ENCODE results near the gene MT1H.
"Not testable (repeated sequence)": the region's sequence is repeated elsewhere in the genome, so short reads cannot be mapped to it uniquely, and the experiment has no call there.

Gene MT1H

DNA sequence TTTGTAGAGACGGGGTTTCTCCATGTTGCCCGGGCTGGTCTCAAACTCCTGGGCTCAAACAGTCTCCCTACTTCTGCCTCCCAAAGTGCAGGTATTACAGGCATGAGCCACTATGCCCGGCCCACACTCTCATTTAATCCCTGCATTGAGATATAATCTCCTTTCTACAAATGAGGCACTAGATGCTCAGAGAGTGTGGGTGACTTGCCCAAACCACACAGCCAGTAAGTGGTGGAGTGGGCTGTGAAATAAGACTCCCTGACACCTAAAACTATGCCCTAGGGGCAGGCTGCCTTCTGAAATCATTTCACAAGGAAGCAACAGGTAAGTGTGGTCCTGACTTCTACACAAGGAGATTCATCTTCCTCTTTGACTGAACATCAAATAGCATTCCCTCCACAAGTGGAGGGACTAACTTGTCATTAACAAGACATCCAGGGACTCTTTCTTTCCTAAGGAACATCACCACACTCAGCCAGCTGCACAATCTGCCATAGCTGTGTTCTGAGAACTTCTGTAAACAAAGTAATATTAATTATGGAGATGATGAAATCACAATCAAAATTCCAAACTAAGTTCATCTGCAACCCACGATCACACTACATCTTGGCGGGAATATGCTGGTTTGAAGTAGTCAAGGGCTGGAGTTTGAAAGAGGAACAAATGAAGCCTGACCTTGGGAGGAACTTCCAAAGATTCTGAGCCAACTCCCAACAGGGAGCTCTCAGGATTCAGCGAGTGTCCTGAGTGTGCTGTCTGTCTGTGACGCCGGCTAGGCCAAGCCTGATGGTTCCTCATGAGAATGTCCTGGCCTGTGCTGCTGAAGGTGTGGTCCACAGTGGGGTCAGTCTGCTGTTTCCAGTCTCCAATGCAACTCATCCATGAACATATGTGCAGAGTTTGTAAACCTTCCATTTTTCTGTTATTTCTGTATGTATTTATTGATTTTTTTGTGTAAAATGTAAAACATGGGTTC is 4.0 kb upstream of the MT1H start:
- peaks cover 88% of the 10 kb centered on the region for H3K27me3 Mint-ChIP-seq
- H3K27ac Mint-ChIP-seq, H3K9me3 Mint-ChIP-seq, H3K36me3 Mint-ChIP-seq, H3K4me3 Mint-ChIP-seq, DNase-seq, CTCF ChIA-PET: not testable (repeated sequence)
- peaks cover 51% of the 10 kb centered on the region for H3K4me1 Mint-ChIP-seq

DNA sequence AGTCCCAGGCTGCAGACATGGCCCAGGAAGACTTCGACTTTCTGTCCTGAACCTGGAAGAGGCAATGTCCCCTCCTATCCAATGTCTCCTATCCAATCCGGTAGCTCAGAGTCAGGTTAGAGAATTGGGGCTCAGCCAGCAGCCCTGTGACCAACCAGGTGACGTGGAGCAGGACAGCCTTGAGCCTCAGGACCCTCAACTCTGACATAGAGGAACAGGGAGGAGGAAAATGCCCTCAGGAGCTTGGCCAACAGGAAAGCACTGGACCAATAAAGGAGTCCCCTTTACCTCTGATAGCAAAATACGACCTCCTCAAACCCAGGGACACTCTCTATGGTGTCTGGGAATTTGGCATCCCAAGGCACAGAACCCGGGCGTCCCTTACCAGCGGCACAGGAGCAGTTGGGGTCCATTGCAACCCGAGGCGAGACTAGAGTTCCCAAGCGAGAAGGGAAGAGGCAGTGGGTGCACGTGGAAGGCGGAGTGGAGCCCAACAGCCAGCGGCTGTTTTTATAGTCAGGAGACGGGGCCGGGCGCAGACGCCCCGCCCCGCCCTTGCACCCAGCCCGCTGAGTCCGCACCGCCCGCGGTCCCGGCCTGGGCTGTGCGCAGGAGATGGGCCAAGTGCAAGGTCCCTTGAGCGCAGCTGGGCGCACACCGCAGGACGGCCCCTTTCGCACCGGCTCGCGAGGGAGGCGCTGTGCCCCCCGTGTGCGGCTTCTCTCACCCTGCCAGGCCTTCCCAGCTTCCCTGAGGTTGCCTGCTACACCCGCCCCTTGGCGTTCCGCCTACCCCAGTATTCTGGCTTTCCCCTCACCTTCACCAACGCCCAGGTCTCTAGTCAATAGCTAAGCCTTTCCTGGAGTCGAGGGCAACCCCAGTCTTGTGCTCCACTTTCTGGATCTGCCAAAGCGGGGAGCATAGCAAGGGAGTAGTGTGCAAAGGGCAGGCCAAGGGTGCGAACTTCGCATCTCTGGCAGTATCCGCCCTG is 1.7 kb upstream of the MT1H start, which contains the start of gene MT1G:
Gene MT1G, minus strand, starts transcription at position 485 of the 991 bp plus-strand sequence. Its CDS starts 72 bp downstream, at position 413.
- peaks cover 2% of the 10 kb centered on the region for H3K36me3 Mint-ChIP-seq
- peaks cover 41% of the 10 kb centered on the region for H3K4me1 Mint-ChIP-seq
- no peak within 1 kb of the TSS for H3K27ac Mint-ChIP-seq
- peak within 1 kb of the TSS; percentile 36 for H3K4me3 Mint-ChIP-seq
- CTCF ChIA-PET = interaction anchor here (0.7 to 1.5 kb wide), 3 partner anchors 10 to 67 kb away, joined by 3 to 4 read pairs (median 4); no protein-coding TSS in a partner anchor
- H3K27me3 Mint-ChIP-seq = peaks cover 96% of the 10 kb centered on the region
- DNase-seq = peak; percentile 66
- no peaks in the 10 kb centered on the region for H3K9me3 Mint-ChIP-seq

DNA sequence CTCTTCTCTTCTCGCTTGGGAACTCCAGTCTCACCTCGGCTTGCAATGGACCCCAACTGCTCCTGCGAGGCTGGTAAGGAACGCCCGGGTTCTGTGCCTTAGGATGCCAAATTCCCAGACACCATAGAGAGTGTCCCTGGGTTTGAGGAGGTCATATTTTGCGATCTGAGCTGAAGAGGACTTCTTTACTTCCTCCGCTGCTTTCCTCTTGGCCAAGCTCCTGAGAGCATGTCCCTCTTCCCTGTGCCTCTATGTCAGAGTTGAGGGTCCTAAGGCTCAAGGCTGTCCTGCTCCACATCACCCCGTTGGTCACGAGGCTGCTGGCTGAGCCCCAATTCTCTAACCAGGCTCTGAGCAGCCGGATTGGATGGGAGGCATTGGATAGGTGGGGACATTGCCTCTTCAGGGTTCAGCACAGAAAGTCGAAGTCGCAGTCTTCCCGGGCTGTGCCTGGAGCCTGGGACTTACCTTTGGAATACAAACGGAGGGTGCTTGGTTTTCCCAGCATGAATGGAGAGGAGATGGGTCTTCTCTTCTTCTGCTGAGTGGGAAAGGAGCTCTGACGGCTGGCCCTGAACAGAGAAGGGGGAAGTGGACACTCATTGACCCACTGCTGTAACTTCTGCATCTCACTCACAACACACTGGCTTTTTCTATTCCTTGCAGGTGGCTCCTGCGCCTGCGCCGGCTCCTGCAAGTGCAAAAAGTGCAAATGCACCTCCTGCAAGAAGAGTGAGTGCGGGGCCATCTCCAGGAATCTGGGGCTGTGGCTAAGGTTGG is 416 bp downstream of the MT1H start:
- Mint-ChIP-seq H3K4me1 (peaks cover 41% of the 10 kb centered on the region), H3K4me3 (no peak overlapping the region), H3K27me3 (peaks cover 91% of the 10 kb centered on the region), H3K9me3 (no peaks in the 10 kb centered on the region), H3K36me3 (peaks cover 2% of the 10 kb centered on the region), H3K27ac (no peak overlapping the region)
- no peak for DNase-seq
- CTCF ChIA-PET = interaction anchor here (0.6 to 3.0 kb wide), 3 partner anchors 10 to 52 kb away, joined by 3 to 8 read pairs (median 4); no protein-coding TSS in a partner anchor

DNA sequence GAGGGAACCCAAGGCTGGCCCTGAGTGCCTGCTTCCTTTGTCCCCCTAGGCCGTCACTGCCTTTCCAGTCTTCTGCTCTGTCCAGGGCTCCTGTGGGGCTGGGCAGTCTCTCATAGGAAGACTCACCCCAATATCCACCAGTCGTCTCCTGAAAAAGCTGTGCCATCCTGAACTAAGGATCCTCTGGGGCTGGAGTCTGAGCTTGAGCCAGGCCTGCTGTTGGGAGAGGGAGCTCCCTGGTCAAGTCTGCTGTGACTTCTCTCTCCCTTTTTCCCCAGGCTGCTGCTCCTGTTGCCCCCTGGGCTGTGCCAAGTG is 963 bp downstream of the MT1H start:
- Mint-ChIP-seq H3K4me3 (no peak overlapping the region), H3K36me3 (peaks cover 2% of the 10 kb centered on the region), H3K4me1 (peaks cover 46% of the 10 kb centered on the region), H3K27ac (no peak overlapping the region), H3K9me3 (no peaks in the 10 kb centered on the region), H3K27me3 (peaks cover 91% of the 10 kb centered on the region)
- no peak for DNase-seq
- CTCF ChIA-PET = interaction anchor here (0.6 to 3.0 kb wide), 2 partner anchors 31 to 52 kb away, joined by 4 to 8 read pairs; no protein-coding TSS in a partner anchor

DNA sequence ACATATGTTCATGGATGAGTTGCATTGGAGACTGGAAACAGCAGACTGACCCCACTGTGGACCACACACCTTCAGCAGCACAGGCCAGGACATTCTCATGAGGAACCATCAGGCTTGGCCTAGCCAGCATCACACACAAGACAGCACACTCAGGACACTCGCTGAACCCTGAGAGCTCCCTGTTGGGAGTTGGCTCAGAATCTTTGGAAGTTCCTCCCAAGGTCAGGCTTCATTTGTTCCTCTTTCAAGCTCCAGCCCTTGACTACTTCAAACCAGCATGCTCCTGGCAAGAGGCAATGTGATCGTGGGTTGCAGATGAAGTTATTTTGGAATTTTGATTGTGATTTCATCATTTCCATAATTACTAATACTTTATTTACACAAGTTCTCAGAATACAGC is 2.1 kb downstream of the MT1H start:
- not testable (repeated sequence) for H3K4me3 Mint-ChIP-seq, DNase-seq, H3K27ac Mint-ChIP-seq, H3K9me3 Mint-ChIP-seq, H3K36me3 Mint-ChIP-seq
- peaks cover 57% of the 10 kb centered on the region for H3K4me1 Mint-ChIP-seq
- CTCF ChIA-PET = interaction anchor here (1.3 to 3.0 kb wide), 2 partner anchors 28 to 30 kb away, joined by 3 to 8 read pairs; no protein-coding TSS in a partner anchor
- peaks cover 91% of the 10 kb centered on the region for H3K27me3 Mint-ChIP-seq

DNA sequence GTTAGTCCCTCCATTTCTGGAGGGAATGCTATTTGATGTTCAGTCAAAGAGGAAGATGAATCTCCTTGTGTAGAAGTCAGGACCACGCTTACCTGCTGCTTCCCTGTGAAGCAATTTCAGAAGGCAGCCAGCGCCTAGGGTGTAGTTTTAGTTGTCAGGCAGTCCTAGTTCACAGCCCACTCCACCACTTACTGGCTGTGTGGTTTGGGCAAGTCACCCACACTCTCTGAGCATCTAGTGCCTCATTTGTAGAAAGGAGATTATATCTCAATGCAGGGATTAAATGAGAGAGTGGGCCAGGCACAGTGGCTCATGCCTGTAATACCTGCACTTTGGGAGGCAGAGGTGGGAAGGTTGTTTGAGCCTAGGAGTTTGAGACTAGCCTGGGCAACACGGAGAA is 2.6 kb downstream of the MT1H start:
- not testable (repeated sequence) for H3K9me3 Mint-ChIP-seq, H3K36me3 Mint-ChIP-seq, H3K4me3 Mint-ChIP-seq, H3K27ac Mint-ChIP-seq, DNase-seq
- Mint-ChIP-seq H3K4me1 (peaks cover 58% of the 10 kb centered on the region), H3K27me3 (peaks cover 91% of the 10 kb centered on the region)
- CTCF ChIA-PET = interaction anchor here (1.3 to 3.1 kb wide), 3 partner anchors 29 to 30 kb away, joined by 3 to 31 read pairs (median 8); no protein-coding TSS in a partner anchor

DNA sequence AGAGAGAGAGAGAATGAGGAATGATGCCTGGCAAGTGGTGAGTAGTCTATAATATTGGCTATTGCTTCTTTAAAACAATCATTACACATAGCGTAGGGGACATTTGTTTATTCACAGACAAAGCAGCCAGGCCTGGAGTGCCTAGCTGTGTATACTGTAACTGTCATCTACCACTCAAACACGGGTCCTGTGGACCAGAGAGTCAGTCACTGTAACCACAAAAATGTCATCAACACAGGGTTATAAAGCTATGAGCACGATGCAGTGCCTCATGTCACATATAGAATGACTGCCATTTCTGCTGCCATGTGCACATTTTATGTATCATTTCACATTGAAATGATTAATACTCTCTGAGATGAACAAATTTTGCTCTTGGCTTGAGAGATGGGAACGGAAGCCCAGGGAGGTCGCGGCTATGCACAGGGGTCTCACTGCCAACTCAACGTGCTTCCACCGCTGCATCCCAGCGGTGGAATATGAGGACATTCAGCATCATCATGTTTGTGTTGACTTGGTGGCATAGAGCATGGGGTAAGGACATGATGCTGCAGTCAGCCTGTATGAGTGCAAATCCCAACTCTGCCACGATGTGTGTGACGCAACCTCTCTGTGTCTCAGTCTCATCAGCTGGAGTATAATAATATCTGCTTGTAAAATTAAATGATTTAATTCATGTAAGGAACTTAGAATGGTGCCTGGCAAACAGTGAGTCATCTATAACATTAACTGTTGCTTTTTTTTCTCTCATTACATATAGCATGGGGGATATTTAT is 3.3 kb downstream of the MT1H start:
- no peaks in the 10 kb centered on the region for H3K9me3 Mint-ChIP-seq
- DNase-seq = no peak
- CTCF ChIA-PET = interaction anchor here (1.0 to 3.1 kb wide), 9 partner anchors 10 to 119 kb away, joined by 3 to 31 read pairs (median 4); partner anchors contain the start of gene MT1X
- peaks cover 3% of the 10 kb centered on the region for H3K36me3 Mint-ChIP-seq
- H3K27ac Mint-ChIP-seq = no peak overlapping the region
- H3K4me1 Mint-ChIP-seq = peaks cover 53% of the 10 kb centered on the region
- no peak overlapping the region for H3K4me3 Mint-ChIP-seq
- H3K27me3 Mint-ChIP-seq = peaks cover 88% of the 10 kb centered on the region

DNA sequence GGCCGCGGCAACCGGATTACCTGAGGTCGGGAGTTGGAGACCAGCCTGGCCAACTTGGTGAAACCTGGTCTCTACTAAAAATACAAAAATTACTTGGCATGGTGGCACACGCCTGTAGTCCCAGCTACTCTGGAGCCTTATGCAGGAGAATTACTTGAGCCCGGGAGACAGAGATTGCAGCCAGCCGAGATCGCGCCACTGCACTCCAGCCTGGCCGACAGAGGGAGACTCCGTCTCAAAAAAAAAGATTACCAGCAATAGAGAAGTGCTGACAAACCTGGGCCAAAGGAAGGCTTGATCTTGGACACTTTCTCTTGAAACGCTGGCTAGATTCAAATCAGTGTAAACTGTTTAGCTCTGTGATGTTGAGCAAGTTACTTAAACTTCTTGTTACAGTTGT is 4.3 kb downstream of the MT1H start:
- no peaks in the 10 kb centered on the region for H3K9me3 Mint-ChIP-seq
- no peak overlapping the region for H3K27ac Mint-ChIP-seq
- H3K27me3 Mint-ChIP-seq = peaks cover 78% of the 10 kb centered on the region
- H3K4me3 Mint-ChIP-seq = peak overlapping the region; percentile 22
- CTCF ChIA-PET = interaction anchor here (1.0 to 3.1 kb wide), 8 partner anchors 9 to 118 kb away, joined by 3 to 31 read pairs (median 4); partner anchors contain the start of gene MT1X
- peaks cover 3% of the 10 kb centered on the region for H3K36me3 Mint-ChIP-seq
- H3K4me1 Mint-ChIP-seq = peaks cover 44% of the 10 kb centered on the region
- DNase-seq = peak; percentile 56

DNA sequence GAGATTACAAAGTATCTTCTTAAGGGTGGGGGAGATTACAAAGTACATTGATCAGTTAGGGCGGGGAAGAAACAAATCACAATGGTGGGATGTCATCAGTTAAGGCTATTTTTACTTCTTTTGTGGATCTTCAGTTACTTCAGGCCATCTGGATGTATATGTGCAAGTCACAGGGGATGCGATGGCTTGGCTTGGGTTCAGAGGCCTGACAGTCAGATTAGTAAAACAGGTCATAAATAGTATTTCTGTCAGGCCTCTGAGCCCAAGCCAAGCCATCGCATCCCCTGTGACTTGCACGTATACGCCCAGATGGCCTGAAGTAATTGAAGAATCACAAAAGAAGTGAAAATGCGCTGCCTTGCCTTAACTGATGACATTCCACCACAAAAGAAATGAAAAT is 5.0 kb downstream of the MT1H start:
- not testable (repeated sequence) for H3K4me3 Mint-ChIP-seq, H3K36me3 Mint-ChIP-seq, H3K9me3 Mint-ChIP-seq, H3K27ac Mint-ChIP-seq, DNase-seq
- peaks cover 71% of the 10 kb centered on the region for H3K27me3 Mint-ChIP-seq
- H3K4me1 Mint-ChIP-seq = peaks cover 39% of the 10 kb centered on the region
- CTCF ChIA-PET = interaction anchor here (1.2 to 3.1 kb wide), 4 partner anchors 8 to 98 kb away, joined by 4 to 31 read pairs (median 4); partner anchors contain the start of gene MT1X

DNA sequence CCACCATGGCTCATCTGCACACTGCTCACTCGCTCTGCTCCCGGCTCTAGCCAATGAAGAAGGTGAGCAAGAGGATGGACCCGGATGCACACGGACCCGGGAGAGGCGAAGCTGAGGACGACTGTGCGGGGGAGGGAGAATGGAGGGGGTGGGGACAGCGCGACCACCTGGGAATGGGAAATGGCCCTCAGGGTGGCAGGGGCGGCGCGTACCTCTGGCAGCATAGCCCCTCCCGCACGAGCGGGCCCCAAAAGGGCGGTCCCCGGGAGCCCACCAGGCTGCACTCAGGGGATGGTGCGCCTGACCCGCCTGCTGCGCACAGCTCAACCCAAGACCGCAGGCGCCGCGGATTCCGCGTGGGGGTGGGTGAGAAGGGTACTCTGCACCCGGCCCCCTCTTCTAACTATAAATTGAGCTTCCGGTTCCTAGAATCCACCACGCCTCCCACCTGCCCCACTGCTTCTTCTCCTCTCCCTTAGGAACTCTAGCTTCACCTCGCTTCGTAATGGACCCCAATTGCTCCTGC is 6.1 kb downstream of the MT1H start:
- Mint-ChIP-seq H3K27ac (peak overlapping the region; percentile 42), H3K27me3 (peaks cover 60% of the 10 kb centered on the region), H3K4me3 (peak overlapping the region; percentile 66), H3K36me3 (peaks cover 1% of the 10 kb centered on the region), H3K9me3 (no peaks in the 10 kb centered on the region), H3K4me1 (peaks cover 33% of the 10 kb centered on the region)
- CTCF ChIA-PET = interaction anchor here (0.7 to 2.8 kb wide), 5 partner anchors 14 to 114 kb away, joined by 3 to 20 read pairs (median 3); no protein-coding TSS in a partner anchor
- peak; percentile 78 for DNase-seq

DNA sequence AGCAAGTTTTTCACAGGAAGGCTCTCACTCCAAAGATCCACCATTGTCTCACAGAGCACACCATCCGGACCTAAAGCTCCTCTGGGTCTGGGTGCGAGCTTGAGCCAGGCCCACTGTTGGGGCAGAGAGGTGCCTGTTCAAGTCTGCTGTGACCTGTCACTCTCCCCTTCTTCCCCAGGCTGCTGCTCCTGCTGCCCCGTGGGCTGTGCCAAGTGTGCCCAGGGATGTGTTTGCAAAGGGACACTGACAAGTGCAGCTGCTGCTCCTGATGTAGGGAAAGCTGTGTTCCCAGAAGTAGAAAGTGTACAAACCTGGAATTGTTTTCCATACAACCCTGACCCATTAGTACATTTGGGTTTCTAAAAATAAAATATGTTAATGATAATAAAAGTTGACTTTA is 7.9 kb downstream of the MT1H start:
- Mint-ChIP-seq H3K27me3 (peaks cover 42% of the 10 kb centered on the region), H3K27ac (no peak overlapping the region), H3K9me3 (no peaks in the 10 kb centered on the region), H3K36me3 (peaks cover 1% of the 10 kb centered on the region), H3K4me3 (no peak overlapping the region), H3K4me1 (peaks cover 44% of the 10 kb centered on the region)
- no peak for DNase-seq
- CTCF ChIA-PET = interaction anchor here (0.7 to 2.8 kb wide), 5 partner anchors 9 to 474 kb away, joined by 3 to 20 read pairs (median 3); no protein-coding TSS in a partner anchor

DNA sequence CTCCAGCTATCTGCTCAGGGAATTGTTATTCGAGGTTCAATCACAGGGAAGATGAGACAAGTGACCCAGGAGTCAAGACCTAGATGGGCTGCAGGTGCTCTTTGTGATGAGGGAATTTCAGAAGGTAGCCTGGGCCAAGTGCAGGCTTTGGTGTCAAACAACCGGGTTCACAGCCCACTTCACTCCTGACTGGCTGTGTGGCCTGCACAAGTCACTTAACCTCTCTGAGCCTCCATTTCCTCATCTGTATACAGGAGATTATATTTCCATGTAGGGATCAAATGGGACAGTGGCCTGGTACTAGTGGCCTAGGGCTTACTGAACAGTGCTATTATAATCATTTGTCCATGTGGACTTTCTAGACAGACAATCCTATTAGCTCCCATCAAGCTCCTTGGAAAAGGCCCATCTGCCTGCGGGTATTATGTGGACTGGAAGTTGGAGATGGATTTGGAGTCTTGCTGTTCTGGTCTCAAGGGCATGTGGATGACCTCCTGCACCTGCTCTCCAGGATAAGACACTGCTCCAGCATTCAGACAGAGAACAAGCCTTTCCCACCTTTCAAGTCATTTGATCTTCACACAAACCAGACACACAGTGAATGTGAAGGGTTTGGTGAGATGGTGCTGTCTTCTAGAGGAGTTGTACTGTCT is 9.6 kb downstream of the MT1H start:
- no peaks in the 10 kb centered on the region for H3K9me3 Mint-ChIP-seq
- H3K27ac Mint-ChIP-seq = no peak overlapping the region
- H3K4me3 Mint-ChIP-seq = no peak overlapping the region
- peaks cover 30% of the 10 kb centered on the region for H3K27me3 Mint-ChIP-seq
- DNase-seq = no peak
- H3K4me1 Mint-ChIP-seq = peaks cover 53% of the 10 kb centered on the region
- peaks cover 6% of the 10 kb centered on the region for H3K36me3 Mint-ChIP-seq
- CTCF ChIA-PET = interaction anchor here (0.9 to 1.5 kb wide), 3 partner anchors 9 to 103 kb away, joined by 3 to 6 read pairs (median 4); partner anchors contain the start of gene MT1H

Measured in activated naive CD4-positive, alpha-beta T cell treated with anti-CD3 and anti-CD28 coated beads, Interleukin-2, amount 10 ng/mL, durations not matched to agents 7 days and 5 days (primary cell).